Astrocyte of the spinal cord (primary cell): ENCODE measurements around the gene INPP5J.

Source experiments
- DNase-seq: peaks from one replicate; pipeline ENCODE4 v3.0.0; 2011; ENCODE audit warnings: low read depth, low spot score
- H3K4me3 ChIP-seq: 2 replicates; pipeline ENCODE4 v1.5.1; 2011; ENCODE audit warnings: low read depth, mild to moderate bottlenecking, low read length, moderate library complexity
- CTCF ChIP-seq: IDR thresholded peaks from 2 replicates; pipeline ENCODE4 v1.5.1; 2012; ENCODE audit warnings: low read depth, mild to moderate bottlenecking, low read length, inconsistent platforms
- in situ Hi-C: cut with HindIII; loops from 2 replicates; pipeline ENCODE4 v1.10.0; 2017; ENCODE audit warnings: low sequenced_read_pairs

The INPP5J gene

GRCh38 chr22:31099386-31099785 is 23.4 kb upstream of the INPP5J start:
- H3K4me3 ChIP-seq, result no peak overlapping the region
- in situ Hi-C loops, result no loop called here
- TF ChIP-seq CTCF, result no peak
- no peak for DNase-seq

GRCh38 chr22:31099841-31100761 is 22.7 kb upstream of the INPP5J start:
- H3K4me3 ChIP-seq, result no peak overlapping the region
- in situ Hi-C loops, result no loop called here
- no peak for DNase-seq
- TF ChIP-seq CTCF, result no peak

GRCh38 chr22:31100762-31101525 is 21.8 kb upstream of the INPP5J start:
- no peak overlapping the region for H3K4me3 ChIP-seq
- DNase-seq, result no peak
- TF ChIP-seq CTCF, result no peak
- in situ Hi-C loops, result no loop called here

GRCh38 chr22:31102441-31103081 is 20.2 kb upstream of the INPP5J start:
- H3K4me3 ChIP-seq, result no peak overlapping the region
- in situ Hi-C loops, result no loop called here
- peak; percentile 83 for DNase-seq
- no peak for TF ChIP-seq CTCF

- H3K4me3 ChIP-seq, result no peak overlapping the region
- in situ Hi-C loops, result no loop called here
- no peak for DNase-seq
- TF ChIP-seq CTCF, result no peak
Measured at GRCh38 chr22:31103111-31103510, 19.7 kb upstream of the INPP5J start.

GRCh38 chr22:31103899-31104694 is 18.7 kb upstream of the INPP5J start:
- DNase-seq, result no peak
- H3K4me3 ChIP-seq, result no peak overlapping the region
- in situ Hi-C loops, result no loop called here
- no peak for TF ChIP-seq CTCF
